Upper lobe of left lung (tissue), 4 donors: Measurements from ENCODE around the gene SYNM.

Experiments
- CTCF ChIP-seq, 6 experiments: fragments of 450-650 bp in 4 of 6; fragments of 200-600 bp in 2 of 6; sonication (generic) in 2 of 6; IDR thresholded peaks; one replicate each; pipeline ENCODE4 v1.5.1; 2016 to 2019; ENCODE audit warnings: antibody characterized with exemption in 6 of 6
- POLR2AphosphoS5 ChIP-seq, 2 donors: sonication (generic); formaldehyde crosslinking; IDR thresholded peaks; one replicate each; pipeline ENCODE4 v1.5.1; 2017; ENCODE audit warnings: antibody characterized with exemption in 2 of 2

- no peak for TF ChIP-seq CTCF (IDR thresholded peaks at IDR 0.05)
- TF ChIP-seq POLR2AphosphoS5 (IDR thresholded peaks at IDR 0.05) = no peak
Observed at GRCh38 chr15:99120050-99120777, 15.3 kb downstream of the SYNM start.
